ACHN (cell line): ENCODE measurements around the gene VAV2.

Source experiments
- DNase-seq: peaks from one replicate; pipeline ENCODE4 v3.0.0-alpha.2; 2015
- in situ Hi-C: cut with HindIII; loops from 2 replicates; pipeline ENCODE4 v1.10.0; 2017; ENCODE audit warnings: low sequenced_read_pairs, low pct_ligation_motif_present, low pct_unique_long_range_greater_than_20kb

Gene VAV2

GRCh38 chr9:133830711-133831110 is 161.4 kb downstream of the VAV2 start:
- in situ Hi-C loops, result no loop called here
- no peak for DNase-seq

- in situ Hi-C loops, result no loop called here
- DNase-seq, result no peak
Measured at GRCh38 chr9:133830310-133830709, 161.8 kb downstream of the VAV2 start.

- DNase-seq, result no peak
- in situ Hi-C loops, result no loop called here
Measured at GRCh38 chr9:133828338-133828997, 163.7 kb downstream of the VAV2 start.

GRCh38 chr9:133826289-133827085 is 165.6 kb downstream of the VAV2 start:
- no peak for DNase-seq
- in situ Hi-C loops, result no loop called here

- in situ Hi-C loops, result no loop called here
- no peak for DNase-seq
Measured at GRCh38 chr9:133825555-133826218, 166.4 kb downstream of the VAV2 start.

GRCh38 chr9:133824802-133825186 is 167.3 kb downstream of the VAV2 start:
- DNase-seq, result no peak
- in situ Hi-C loops, result no loop called here

- DNase-seq, result no peak
- in situ Hi-C loops, result no loop called here
Measured at GRCh38 chr9:133824106-133824801, 167.9 kb downstream of the VAV2 start.

GRCh38 chr9:133823189-133824105 is 168.7 kb downstream of the VAV2 start:
- in situ Hi-C loops, result no loop called here
- DNase-seq, result no peak

- no peak for DNase-seq
- in situ Hi-C loops, result no loop called here
Measured at GRCh38 chr9:133822430-133823065, 169.6 kb downstream of the VAV2 start.

GRCh38 chr9:133821601-133822429 is 170.3 kb downstream of the VAV2 start:
- no peak for DNase-seq
- in situ Hi-C loops, result no loop called here

- DNase-seq, result no peak
- in situ Hi-C loops, result no loop called here
Measured at GRCh38 chr9:133819923-133820322, 172.2 kb downstream of the VAV2 start.

- DNase-seq, result no peak
- in situ Hi-C loops, result no loop called here
Measured at GRCh38 chr9:133818444-133818843, 173.7 kb downstream of the VAV2 start.

- no peak for DNase-seq
- in situ Hi-C loops, result no loop called here
Measured at GRCh38 chr9:133815781-133816180, 176.3 kb downstream of the VAV2 start.

GRCh38 chr9:133814586-133815208 is 177.4 kb downstream of the VAV2 start:
- in situ Hi-C loops, result no loop called here
- DNase-seq, result no peak

GRCh38 chr9:133813749-133814585 is 178.2 kb downstream of the VAV2 start:
- no peak for DNase-seq
- in situ Hi-C loops, result no loop called here
